GM10248 (cell line): ENCODE measurements around the gene NOC2L.
A peak's percentile ranks its signal among the peaks of the same experiment; 100 is the strongest.

ENCODE experiments used
- CTCF ChIA-PET: fragments of 300-600 bp; sonication (Branson Sonifier 250); formaldehyde crosslinking; extraction: SDS; loops from one replicate; lab custom pipeline; 2021; ENCODE audit warnings: antibody characterized with exemption; lab: Yijun Ruan, JAX
- POLR2A ChIA-PET: fragments of 350-650 bp; sonication (Branson Sonifier 250); formaldehyde crosslinking; extraction: SDS; loops from one replicate; lab custom pipeline; 2020; ENCODE audit warnings: antibody characterized with exemption; lab: Yijun Ruan, JAX
- DNase-seq: peaks from one replicate; pipeline ENCODE4 v3.0.0; 2012; ENCODE audit errors: extremely low spot score
- TF ChIP-seq, protein P1 (sequence below): IDR thresholded peaks from 2 replicates; pipeline ENCODE4 v1.5.1; 2012; ENCODE audit warnings: mild to moderate bottlenecking, low read depth; ENCODE audit errors: extremely low read depth, missing control alignments, control extremely low read depth

NOC2L gene

DNA sequence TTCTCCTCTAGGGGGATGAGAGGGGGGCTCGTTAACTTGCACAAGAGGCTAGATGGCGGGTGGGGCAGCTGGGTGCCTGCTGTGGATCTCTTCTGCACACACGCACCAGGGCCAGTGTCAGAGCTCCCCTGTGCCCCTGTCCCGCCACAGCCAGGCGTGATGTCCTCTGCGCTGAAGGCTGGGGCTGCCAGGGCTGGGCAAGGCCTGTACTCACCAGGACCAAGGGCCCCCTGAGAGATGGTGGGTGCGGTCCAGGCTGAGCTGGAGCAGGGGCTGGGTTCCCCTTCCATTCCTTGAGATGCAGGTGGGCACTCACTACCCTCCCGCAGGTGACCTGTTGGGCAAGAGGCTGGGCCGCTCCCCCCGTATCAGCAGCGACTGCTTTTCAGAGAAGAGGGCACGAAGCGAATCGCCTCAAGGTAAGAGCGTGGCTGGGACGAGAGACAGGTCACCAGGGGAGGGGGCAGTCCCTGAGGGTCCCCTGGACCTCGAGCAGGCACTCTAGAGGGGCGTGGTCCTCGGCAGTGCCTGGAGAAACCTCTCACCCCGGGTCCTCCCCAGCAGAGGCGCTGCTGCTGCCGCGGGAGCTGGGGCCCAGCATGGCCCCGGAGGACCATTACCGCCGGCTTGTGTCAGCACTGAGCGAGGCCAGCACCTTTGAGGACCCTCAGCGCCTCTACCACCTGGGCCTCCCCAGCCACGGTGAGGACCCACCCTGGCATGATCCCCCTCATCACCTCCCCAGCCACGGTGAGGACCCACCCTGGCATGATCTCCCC, 20.2 kb downstream of the NOC2L start:
- ChIA-PET POLR2A (no interaction called here), CTCF (interaction anchor here (0.9 to 5.6 kb wide), 7 partner anchors 8 to 69 kb away, joined by 4 to 34 read pairs (median 5); no protein-coding TSS in a partner anchor)
- TF ChIP-seq, protein P1, sequence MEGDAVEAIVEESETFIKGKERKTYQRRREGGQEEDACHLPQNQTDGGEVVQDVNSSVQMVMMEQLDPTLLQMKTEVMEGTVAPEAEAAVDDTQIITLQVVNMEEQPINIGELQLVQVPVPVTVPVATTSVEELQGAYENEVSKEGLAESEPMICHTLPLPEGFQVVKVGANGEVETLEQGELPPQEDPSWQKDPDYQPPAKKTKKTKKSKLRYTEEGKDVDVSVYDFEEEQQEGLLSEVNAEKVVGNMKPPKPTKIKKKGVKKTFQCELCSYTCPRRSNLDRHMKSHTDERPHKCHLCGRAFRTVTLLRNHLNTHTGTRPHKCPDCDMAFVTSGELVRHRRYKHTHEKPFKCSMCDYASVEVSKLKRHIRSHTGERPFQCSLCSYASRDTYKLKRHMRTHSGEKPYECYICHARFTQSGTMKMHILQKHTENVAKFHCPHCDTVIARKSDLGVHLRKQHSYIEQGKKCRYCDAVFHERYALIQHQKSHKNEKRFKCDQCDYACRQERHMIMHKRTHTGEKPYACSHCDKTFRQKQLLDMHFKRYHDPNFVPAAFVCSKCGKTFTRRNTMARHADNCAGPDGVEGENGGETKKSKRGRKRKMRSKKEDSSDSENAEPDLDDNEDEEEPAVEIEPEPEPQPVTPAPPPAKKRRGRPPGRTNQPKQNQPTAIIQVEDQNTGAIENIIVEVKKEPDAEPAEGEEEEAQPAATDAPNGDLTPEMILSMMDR: no peak
- DNase-seq: no peak

GRCh38 chr1:938088-938683, 20.9 kb downstream of the NOC2L start:
- ChIA-PET CTCF (interaction anchor here (0.9 to 5.6 kb wide), 7 partner anchors 8 to 69 kb away, joined by 4 to 34 read pairs (median 5); no protein-coding TSS in a partner anchor), POLR2A (no interaction called here)
- DNase-seq: no peak
- TF ChIP-seq, protein P1: peak; percentile 78

- TF ChIP-seq, protein P1: no peak
- CTCF ChIA-PET: interaction anchor here (1.1 to 5.6 kb wide), 6 partner anchors 9 to 65 kb away, joined by 4 to 34 read pairs (median 6); no protein-coding TSS in a partner anchor
- no peak for DNase-seq
- POLR2A ChIA-PET: no interaction called here
Measured at GRCh38 chr1:937521-937920, 21.5 kb downstream of the NOC2L start.

GRCh38 chr1:936348-937264, 22.4 kb downstream of the NOC2L start:
- CTCF ChIA-PET: interaction anchor here (5.6 kb wide), 1 partner anchor 32 kb away, joined by 34 read pairs; no protein-coding TSS in a partner anchor
- POLR2A ChIA-PET: no interaction called here
- DNase-seq: no peak
- TF ChIP-seq, protein P1: no peak

DNA sequence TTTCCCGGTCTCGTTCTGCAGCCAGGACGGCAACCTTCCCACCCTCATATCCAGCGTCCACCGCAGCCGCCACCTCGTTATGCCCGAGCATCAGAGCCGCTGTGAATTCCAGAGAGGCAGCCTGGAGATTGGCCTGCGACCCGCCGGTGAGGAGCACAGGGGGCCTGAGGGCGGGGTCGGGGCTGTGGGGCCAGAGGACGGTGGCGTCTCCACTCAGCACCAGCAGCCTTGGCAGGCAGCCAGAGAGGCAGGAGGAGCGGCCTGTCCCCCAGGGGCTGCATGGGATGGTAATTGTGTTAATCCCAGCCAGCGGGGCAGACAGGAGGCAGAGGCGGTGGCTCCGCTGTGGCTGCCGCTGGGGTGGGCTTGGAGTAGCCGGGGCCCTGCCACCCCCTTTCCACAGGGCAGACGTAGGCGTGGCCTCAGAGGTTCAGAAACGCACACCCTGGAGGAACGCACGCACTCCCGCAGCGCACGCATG, 23.3 kb downstream of the NOC2L start:
- ChIA-PET POLR2A (no interaction called here), CTCF (no interaction called here)
- TF ChIP-seq, protein P1: no peak
- no peak for DNase-seq
